K562 (cell line): ENCODE results near the gene ARSI. TPM values are rescaled to one million over a fixed set of nuclear protein-coding genes. Genes with fewer than 3 reads are reported as not detected.
A peak's percentile ranks its signal among the peaks of the same experiment; 100 is the strongest.

Experiments
- ATAC-seq: fragments of 200-7000 bp; cut with Tn5 transposase; 3 replicates; pipeline ENCODE4 v1.9.1; 2020; ENCODE audit warnings: moderate library complexity
- BruUV-seq: library from RNA; stranded (reverse); fragments of 400-500 nt; replicated peaks from 2 replicates; lab custom pipeline; 2021; lab: Mats Ljungman, UMichigan
- CTCF ChIA-PET: fragments of 300-600 bp; formaldehyde crosslinking; extraction: SDS; loops from one replicate; lab custom pipeline; 2021; ENCODE audit warnings: low intra/inter-chr PET ratio; lab: Yijun Ruan, JAX
- POLR2A ChIA-PET: fragments of 300-600, 350-650 bp; sonication (Branson Sonifier 250); formaldehyde crosslinking; extraction: SDS; loops from one replicate; lab custom pipeline; 2021; ENCODE audit warnings: antibody characterized with exemption, inconsistent platforms; lab: Yijun Ruan, JAX
- DNase-seq, 4 experiments: peaks; one replicate each; pipeline versions ENCODE4 v3.0.0 to v3.0.0-alpha.2; 2011 to 2018; ENCODE audit warnings: low spot score in 3 of 4, mixed read lengths in 3 of 4; ENCODE audit errors: extremely low read depth in 1 of 4
- FAIRE-seq: peaks from 2 replicates; lab custom pipeline; 2011; peaks lifted over from hg19 to GRCh38; lab: Jason Lieb, UNC
- H2AFZ ChIP-seq: 2 replicates; pipeline ENCODE4 v1.6.0; 2011; ENCODE audit warnings: low read depth, low read length, control low read depth, inconsistent platforms
- H3K27ac ChIP-seq: fragments of 200-600 bp; 3 replicates; pipeline ENCODE4 v1.8.0; 2011; ENCODE audit warnings: low read depth, mild to moderate bottlenecking, control low read depth, inconsistent platforms, low read length, moderate library complexity, mixed read lengths; ENCODE audit errors: extremely low read depth
- H3K27me3 ChIP-seq, 2 experiments: fragments of 300-600 bp in 1 of 2; 2 replicates in 1 of 2; 3 replicates in 1 of 2; pipeline versions ENCODE4 v1.6.0 to v1.8.0; 2011; ENCODE audit warnings: inconsistent platforms in 2 of 2, low read length in 2 of 2, mild to moderate bottlenecking in 1 of 2, mixed read lengths in 1 of 2, moderate library complexity in 1 of 2; ENCODE audit not compliant: control insufficient read depth in 2 of 2, insufficient read depth in 2 of 2
- H3K36me3 ChIP-seq: fragments of 300-600 bp; 3 replicates; pipeline ENCODE4 v1.8.0; 2011; ENCODE audit warnings: mild to moderate bottlenecking, low read length, inconsistent platforms; ENCODE audit not compliant: control insufficient read depth, insufficient read depth
- H3K4me1 ChIP-seq, 2 experiments: fragments of 200-600 bp in 1 of 2; replicated peaks in 1 of 2; 2 replicates in 1 of 2; 3 replicates in 1 of 2; pipeline versions ENCODE4 v1.5.1 to v1.8.0; 2011; ENCODE audit warnings: inconsistent platforms in 2 of 2, low read length in 2 of 2, mild to moderate bottlenecking in 1 of 2, mixed read lengths in 1 of 2, moderate library complexity in 1 of 2; ENCODE audit not compliant: control insufficient read depth in 2 of 2, insufficient read depth in 2 of 2
- H3K4me2 ChIP-seq: 2 replicates; pipeline ENCODE4 v1.6.1; 2011; ENCODE audit warnings: low read length, control low read depth, inconsistent platforms, mixed read lengths; ENCODE audit not compliant: insufficient read depth
- H3K4me3 ChIP-seq: fragments of 200-600 bp; sonication (generic), shearing (Covaris generic); 2 replicates; pipeline ENCODE4 v1.5.1; 2016; ENCODE audit warnings: control low read depth, inconsistent platforms
- H3K79me2 ChIP-seq: fragments of 200-600 bp; 3 replicates; pipeline ENCODE4 v1.8.0; 2011; ENCODE audit warnings: low read length, inconsistent platforms; ENCODE audit not compliant: control insufficient read depth, insufficient read depth
- H3K9ac ChIP-seq, 2 experiments: 2 replicates each; pipeline versions ENCODE4 v1.6.0 to v1.6.1; 2011; ENCODE audit warnings: low read depth in 2 of 2, low read length in 2 of 2, control low read depth in 1 of 2, inconsistent platforms in 1 of 2, mild to moderate bottlenecking in 1 of 2, mixed read lengths in 1 of 2; ENCODE audit not compliant: insufficient read depth in 1 of 2
- H3K9me1 ChIP-seq: one replicate; pipeline ENCODE4 v1.6.0; 2011; ENCODE audit warnings: inconsistent platforms, mild to moderate bottlenecking, low read length, moderate library complexity; ENCODE audit not compliant: control insufficient read depth, insufficient read depth
- H3K9me3 ChIP-seq: replicated peaks from 2 replicates; pipeline ENCODE4 v1.5.1; 2011; ENCODE audit warnings: low read depth, low read length, inconsistent platforms; ENCODE audit not compliant: control insufficient read depth, insufficient read depth
- H4K20me1 ChIP-seq: replicated peaks from 2 replicates; pipeline ENCODE4 v1.6.1; 2011; ENCODE audit warnings: low read length, inconsistent platforms, mixed read lengths; ENCODE audit not compliant: control insufficient read depth, insufficient read depth
- EGR1 ChIP-seq: fragments of 450-650 bp; conservative IDR thresholded peaks from 2 replicates; pipeline ENCODE4 v1.6.1; 2017; ENCODE audit warnings: mild to moderate bottlenecking
- HNRNPK ChIP-seq: fragments of 200-400 bp; formaldehyde crosslinking; IDR thresholded peaks from one replicate; pipeline ENCODE4 v1.6.1; 2018; ENCODE audit warnings: mild to moderate bottlenecking, low read depth, low read length; ENCODE audit not compliant: poor library complexity, severe bottlenecking
- JUND ChIP-seq, 2 experiments: IDR thresholded peaks; 2 replicates in 1 of 2; 3 replicates in 1 of 2; pipeline ENCODE4 v1.6.1; 2011; ENCODE audit warnings: borderline replicate concordance in 2 of 2, low read depth in 2 of 2, low read length in 2 of 2, improper control_type of control experiment in 1 of 2, missing biosample characterization in 1 of 2, missing genetic modification characterization in 1 of 2, missing genetic modification reagents in 1 of 2
- MECOM ChIP-seq: fragments of 250-450 bp; sonication (Bioruptor Pico); IDR thresholded peaks from 2 replicates; pipeline ENCODE4 v1.8.0; 2022; ENCODE audit warnings: inconsistent platforms
- NFIC ChIP-seq: fragments of 450-650 bp; IDR thresholded peaks from 2 replicates; pipeline ENCODE4 v1.6.1; 2017; ENCODE audit warnings: mild to moderate bottlenecking, inconsistent platforms
- ZNF354B ChIP-seq: fragments of 250-450 bp; sonication (Bioruptor Pico); IDR thresholded peaks from 2 replicates; pipeline ENCODE4 v1.4.0; 2020
- WGBS: fragments of 100-300 bp; shearing (Covaris generic); methylation state at CpG from one replicate; pipeline ENCODE4 v1.1.6; 2016; ENCODE audit warnings: low coverage, mixed read lengths; ENCODE audit not compliant: insufficient coverage; ENCODE audit errors: missing lambda C conversion rate; 5-methylcytosine and 5-hydroxymethylcytosine counted together
- in situ Hi-C: fragments of 300-500 bp; cut with MboI; formaldehyde crosslinking; loops from 4 replicates; pipeline ENCODE4 v1.15.0; 2018; ENCODE audit warnings: inconsistent platforms, mixed read lengths
- intact Hi-C: fragments of 100-400 bp; cut with micrococcal nuclease; formaldehyde crosslinking; loops from 2 replicates; pipeline ENCODE4 v1.14.2; 2022
- polyA plus RNA-seq, 8 experiments: library from polyadenylated mRNA; depleted of rRNA in 4 of 8; stranded (reverse) in 5 of 8; unstranded in 3 of 8; fragments of >200 nt; fragmentation: Nextera tagmentation in 2 of 8; fragmentation: Illumina TruSeq in 1 of 8; extraction: Ambion mirVana in 2 of 8; extraction: Trizol in 1 of 8; gene quantifications; 2 replicates each; pipeline versions ENCODE4 v1.2.1 to v1.2.3, GENCODE V29; 2011 to 2014; ENCODE audit warnings: inconsistent platforms in 1 of 8, missing spikeins in 1 of 8
- total RNA-seq, 7 experiments: library from RNA; depleted of rRNA in 6 of 7; stranded (reverse); fragments of >200 nt in 6 of 7; fragmentation: Illumina TruSeq in 2 of 7; extraction: Trizol in 2 of 7; gene quantifications; 2 replicates each; pipeline versions ENCODE4 v1.2.1 to v1.2.3, GENCODE V29; 2011 to 2021; ENCODE audit warnings: low replicate concordance in 1 of 7
- TF ChIP-seq, protein P1 (sequence below): fragments of 450-650 bp; IDR thresholded peaks from 2 replicates; pipeline ENCODE4 v1.6.1; 2016; ENCODE audit warnings: low read depth

The ARSI gene
- total and polyA plus RNA-seq, 9 of the 15 experiments (the other 6 are each of a cell fraction or from before 2014, with no cell fraction given): 0.04 to 0.07 TPM; not detected in 7

DNA sequence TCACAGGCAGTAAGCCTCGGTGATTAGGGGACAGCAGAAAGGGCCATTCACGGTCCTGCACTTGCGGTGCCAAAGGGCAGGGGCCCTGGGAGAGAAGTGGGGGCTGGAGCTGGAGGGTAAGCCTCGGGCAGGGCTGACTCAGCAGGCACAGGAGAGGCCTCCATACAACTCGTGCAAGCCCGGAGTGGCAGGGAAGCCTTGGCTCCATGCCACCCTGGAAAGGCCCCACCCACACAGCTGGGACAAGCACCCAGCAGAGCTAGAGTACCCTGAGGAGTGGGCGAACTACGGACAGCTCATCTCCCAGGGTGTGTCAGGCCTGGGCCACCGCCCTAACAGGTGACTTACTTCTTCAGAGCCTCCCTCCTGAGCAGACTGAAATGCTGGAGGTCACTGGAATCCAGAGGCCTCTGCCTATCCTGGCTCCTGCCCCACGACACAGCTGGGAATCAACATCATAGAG lies 7.5 kb downstream of the ARSI start:
- no TSS peak for BruUV-seq
- no peaks in the 10 kb centered on the region for H3K79me2 ChIP-seq
- in situ Hi-C loops: no loop called here
- intact Hi-C loops: no loop called here
- H4K20me1 ChIP-seq: no peaks in the 10 kb centered on the region
- POLR2A ChIA-PET: interaction anchor here (0.9 kb wide), 1 partner anchor 127 kb away, joined by 3 read pairs; no protein-coding TSS in a partner anchor
- H3K9me3 ChIP-seq: no peaks in the 10 kb centered on the region
- no peak overlapping the region for H3K4me2 ChIP-seq
- FAIRE-seq: no peak
- H3K27ac ChIP-seq: no peak overlapping the region
- TF ChIP-seq NFIC: 0 out of 2 replicates have a peak, but pooled peaks have one; percentile 15
- TF ChIP-seq ZNF354B (CRISPR knock-in tag): no peak
- ATAC-seq: no peak
- CTCF ChIA-PET: no interaction called here
- peaks cover 0 to 14% of the 10 kb centered on the region in 2 experiments; a peak in 2 of 5 replicates for H3K27me3 ChIP-seq
- H3K36me3 ChIP-seq: no peaks in the 10 kb centered on the region
- 45% methylated on average over 10 of the region's 10 CpGs for WGBS
- H3K9me1 ChIP-seq: peaks cover 14% of the 10 kb centered on the region
- 0 out of 4 replicates have a peak overlapping the region, but pooled peaks of 1 of the 2 experiments have one; percentile 28 for H3K9ac ChIP-seq
- no peak overlapping the region for H3K4me3 ChIP-seq
- H2AFZ ChIP-seq: no peak overlapping the region
- DNase-seq: no peak
- peaks cover 22 to 38% of the 10 kb centered on the region in 2 experiments; a peak in 4 of 5 replicates for H3K4me1 ChIP-seq

DNA sequence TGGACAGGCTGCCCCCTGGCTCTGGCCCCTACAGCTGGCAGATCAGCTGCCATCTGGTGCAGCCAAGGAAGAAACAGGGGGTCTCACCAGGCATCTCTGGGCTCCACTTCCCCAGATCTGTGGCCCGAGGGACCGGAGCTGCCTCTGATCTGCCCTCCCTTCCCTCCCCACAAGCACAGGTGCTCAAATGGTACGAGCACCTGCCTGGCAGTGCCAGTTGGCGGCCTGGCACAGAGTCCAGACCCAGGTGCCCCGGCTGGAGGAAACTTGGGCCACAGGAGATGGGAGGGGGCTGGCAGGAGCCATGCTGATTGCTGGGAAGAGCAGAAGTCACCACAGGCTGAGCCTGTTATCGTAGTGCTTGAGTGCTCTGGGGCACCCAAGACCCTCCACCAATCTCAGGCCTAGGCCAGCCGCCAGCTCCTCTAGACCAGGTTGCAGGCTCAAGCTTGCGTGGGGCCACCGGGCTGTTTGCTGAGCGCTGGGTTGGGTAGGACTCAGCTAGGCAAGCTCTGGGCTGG lies 8.1 kb downstream of the ARSI start:
- Histone ChIP-seq H2AFZ (no peak overlapping the region), H3K27ac (no peak overlapping the region), H3K4me2 (no peak overlapping the region), H3K4me1 (peaks cover 22 to 39% of the 10 kb centered on the region in 2 experiments; a peak in 4 of 5 replicates), H3K36me3 (no peaks in the 10 kb centered on the region), H4K20me1 (no peaks in the 10 kb centered on the region), H3K9me3 (no peaks in the 10 kb centered on the region), H3K9ac (no peak overlapping the region), H3K79me2 (no peaks in the 10 kb centered on the region), H3K4me3 (no peak overlapping the region), H3K9me1 (peaks cover 14% of the 10 kb centered on the region), H3K27me3 (peaks cover 0 to 19% of the 10 kb centered on the region in 2 experiments; a peak in 2 of 5 replicates)
- 71% methylated on average over 10 of the region's 10 CpGs for WGBS
- CTCF ChIA-PET: no interaction called here
- DNase-seq (no peak), FAIRE-seq (no peak), ATAC-seq (no peak)
- intact Hi-C loops: no loop called here
- no TSS peak for BruUV-seq
- POLR2A ChIA-PET: no interaction called here
- in situ Hi-C loops: no loop called here
- TF ChIP-seq JUND (IDR thresholded peaks at IDR 0.05; ENCODE audit: borderline replicate concordance, low read depth, low read length) (no peak), JUND (tag; IDR thresholded peaks at IDR 0.05; ENCODE audit: borderline replicate concordance, low read depth, low read length) (no peak), EGR1 (no peak), MECOM (CRISPR knock-in tag) (no peak), HNRNPK (no peak)
- TF ChIP-seq, protein P1, sequence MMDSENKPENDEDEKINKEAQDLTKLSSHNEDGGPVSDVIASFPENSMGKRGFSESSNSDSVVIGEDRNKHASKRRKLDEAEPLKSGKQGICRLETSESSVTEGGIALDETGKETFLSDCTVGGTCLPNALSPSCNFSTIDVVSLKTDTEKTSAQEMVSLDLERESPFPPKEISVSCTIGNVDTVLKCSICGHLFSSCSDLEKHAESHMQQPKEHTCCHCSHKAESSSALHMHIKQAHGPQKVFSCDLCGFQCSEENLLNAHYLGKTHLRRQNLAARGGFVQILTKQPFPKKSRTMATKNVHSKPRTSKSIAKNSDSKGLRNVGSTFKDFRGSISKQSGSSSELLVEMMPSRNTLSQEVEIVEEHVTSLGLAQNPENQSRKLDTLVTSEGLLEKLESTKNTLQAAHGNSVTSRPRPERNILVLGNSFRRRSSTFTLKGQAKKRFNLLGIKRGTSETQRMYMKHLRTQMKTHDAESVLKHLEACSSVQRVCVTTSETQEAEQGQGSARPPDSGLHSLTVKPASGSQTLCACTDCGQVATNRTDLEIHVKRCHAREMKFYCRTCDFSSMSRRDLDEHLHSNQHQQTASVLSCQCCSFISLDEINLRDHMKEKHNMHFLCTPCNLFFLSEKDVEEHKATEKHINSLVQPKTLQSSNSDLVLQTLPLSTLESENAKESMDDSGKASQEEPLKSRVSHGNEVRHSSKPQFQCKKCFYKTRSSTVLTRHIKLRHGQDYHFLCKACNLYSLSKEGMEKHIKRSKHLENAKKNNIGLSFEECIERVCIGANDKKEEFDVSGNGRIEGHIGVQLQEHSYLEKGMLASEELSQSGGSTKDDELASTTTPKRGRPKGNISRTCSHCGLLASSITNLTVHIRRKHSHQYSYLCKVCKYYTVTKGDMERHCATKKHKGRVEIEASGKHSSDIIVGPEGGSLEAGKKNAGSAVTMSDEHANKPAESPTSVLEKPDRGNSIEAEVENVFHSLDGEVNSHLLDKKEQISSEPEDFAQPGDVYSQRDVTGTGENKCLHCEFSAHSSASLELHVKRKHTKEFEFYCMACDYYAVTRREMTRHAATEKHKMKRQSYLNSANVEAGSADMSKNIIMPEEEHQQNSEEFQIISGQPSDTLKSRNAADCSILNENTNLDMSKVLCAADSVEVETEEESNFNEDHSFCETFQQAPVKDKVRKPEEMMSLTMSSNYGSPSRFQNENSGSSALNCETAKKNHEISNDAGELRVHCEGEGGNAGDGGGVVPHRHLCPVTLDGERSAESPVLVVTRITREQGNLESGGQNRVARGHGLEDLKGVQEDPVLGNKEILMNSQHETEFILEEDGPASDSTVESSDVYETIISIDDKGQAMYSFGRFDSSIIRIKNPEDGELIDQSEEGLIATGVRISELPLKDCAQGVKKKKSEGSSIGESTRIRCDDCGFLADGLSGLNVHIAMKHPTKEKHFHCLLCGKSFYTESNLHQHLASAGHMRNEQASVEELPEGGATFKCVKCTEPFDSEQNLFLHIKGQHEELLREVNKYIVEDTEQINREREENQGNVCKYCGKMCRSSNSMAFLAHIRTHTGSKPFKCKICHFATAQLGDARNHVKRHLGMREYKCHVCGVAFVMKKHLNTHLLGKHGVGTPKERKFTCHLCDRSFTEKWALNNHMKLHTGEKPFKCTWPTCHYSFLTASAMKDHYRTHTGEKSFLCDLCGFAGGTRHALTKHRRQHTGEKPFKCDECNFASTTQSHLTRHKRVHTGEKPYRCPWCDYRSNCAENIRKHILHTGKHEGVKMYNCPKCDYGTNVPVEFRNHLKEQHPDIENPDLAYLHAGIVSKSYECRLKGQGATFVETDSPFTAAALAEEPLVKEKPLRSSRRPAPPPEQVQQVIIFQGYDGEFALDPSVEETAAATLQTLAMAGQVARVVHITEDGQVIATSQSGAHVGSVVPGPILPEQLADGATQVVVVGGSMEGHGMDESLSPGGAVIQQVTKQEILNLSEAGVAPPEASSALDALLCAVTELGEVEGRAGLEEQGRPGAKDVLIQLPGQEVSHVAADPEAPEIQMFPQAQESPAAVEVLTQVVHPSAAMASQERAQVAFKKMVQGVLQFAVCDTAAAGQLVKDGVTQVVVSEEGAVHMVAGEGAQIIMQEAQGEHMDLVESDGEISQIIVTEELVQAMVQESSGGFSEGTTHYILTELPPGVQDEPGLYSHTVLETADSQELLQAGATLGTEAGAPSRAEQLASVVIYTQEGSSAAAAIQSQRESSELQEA: no peak
